RWPE2 (cell line): ENCODE results near the gene YBX2.

Experiments
- ATAC-seq: fragments of 200-7000 bp; cut with Tn5 transposase; 3 replicates; pipeline ENCODE4 v1.9.1; 2021; ENCODE audit warnings: low read depth
- DNase-seq: peaks from one replicate; pipeline ENCODE4 v3.0.0-alpha.2; 2020; ENCODE audit warnings: low spot score
- H3K27ac ChIP-seq: fragments of 450-650 bp; 2 replicates; pipeline ENCODE4 v1.5.1; 2017; ENCODE audit warnings: mild to moderate bottlenecking; ENCODE audit not compliant: poor library complexity, severe bottlenecking
- H3K27me3 ChIP-seq: fragments of 250-450 bp; sonication (Bioruptor Pico); 2 replicates; pipeline ENCODE4 v1.5.1; 2021; ENCODE audit warnings: mild to moderate bottlenecking, moderate library complexity; ENCODE audit not compliant: insufficient read depth, poor library complexity, severe bottlenecking
- H3K36me3 ChIP-seq: fragments of 250-450 bp; sonication (Bioruptor Pico); 2 replicates; pipeline ENCODE4 v1.5.1; 2020; ENCODE audit warnings: low read depth, mild to moderate bottlenecking, moderate library complexity
- H3K4me1 ChIP-seq: fragments of 250-450 bp; sonication (Bioruptor Pico); 2 replicates; pipeline ENCODE4 v1.5.1; 2021; ENCODE audit warnings: mild to moderate bottlenecking, moderate library complexity; ENCODE audit not compliant: insufficient read depth, poor library complexity, severe bottlenecking
- H3K4me3 ChIP-seq: fragments of 250-450 bp; sonication (Bioruptor Pico); 2 replicates; pipeline ENCODE4 v1.5.1; 2021; ENCODE audit warnings: mild to moderate bottlenecking, moderate library complexity; ENCODE audit not compliant: severe bottlenecking
- H3K9me3 ChIP-seq: fragments of 250-450 bp; sonication (Bioruptor Pico); 2 replicates; pipeline ENCODE4 v1.5.1; 2021; ENCODE audit warnings: mild to moderate bottlenecking, moderate library complexity; ENCODE audit not compliant: severe bottlenecking
- CTCF ChIP-seq: fragments of 450-650 bp; IDR thresholded peaks from one replicate; pipeline ENCODE4 v1.5.1; 2017; ENCODE audit warnings: mild to moderate bottlenecking, moderate library complexity; ENCODE audit not compliant: poor library complexity, severe bottlenecking

Gene YBX2

GRCh38 chr17:7261379-7262191 is 32.9 kb downstream of the YBX2 start:
- Histone ChIP-seq H3K27ac (peak overlapping the region; percentile 86), H3K4me1 (peaks cover 23% of the 10 kb centered on the region), H3K4me3 (peak overlapping the region; percentile 71), H3K36me3 (peaks cover 47% of the 10 kb centered on the region), H3K9me3 (no peaks in the 10 kb centered on the region), H3K27me3 (no peaks in the 10 kb centered on the region)
- DNase-seq = no peak
- ATAC-seq = peak; percentile 1; the same call in 1 of the 3 replicates
- no peak for TF ChIP-seq CTCF

DNA sequence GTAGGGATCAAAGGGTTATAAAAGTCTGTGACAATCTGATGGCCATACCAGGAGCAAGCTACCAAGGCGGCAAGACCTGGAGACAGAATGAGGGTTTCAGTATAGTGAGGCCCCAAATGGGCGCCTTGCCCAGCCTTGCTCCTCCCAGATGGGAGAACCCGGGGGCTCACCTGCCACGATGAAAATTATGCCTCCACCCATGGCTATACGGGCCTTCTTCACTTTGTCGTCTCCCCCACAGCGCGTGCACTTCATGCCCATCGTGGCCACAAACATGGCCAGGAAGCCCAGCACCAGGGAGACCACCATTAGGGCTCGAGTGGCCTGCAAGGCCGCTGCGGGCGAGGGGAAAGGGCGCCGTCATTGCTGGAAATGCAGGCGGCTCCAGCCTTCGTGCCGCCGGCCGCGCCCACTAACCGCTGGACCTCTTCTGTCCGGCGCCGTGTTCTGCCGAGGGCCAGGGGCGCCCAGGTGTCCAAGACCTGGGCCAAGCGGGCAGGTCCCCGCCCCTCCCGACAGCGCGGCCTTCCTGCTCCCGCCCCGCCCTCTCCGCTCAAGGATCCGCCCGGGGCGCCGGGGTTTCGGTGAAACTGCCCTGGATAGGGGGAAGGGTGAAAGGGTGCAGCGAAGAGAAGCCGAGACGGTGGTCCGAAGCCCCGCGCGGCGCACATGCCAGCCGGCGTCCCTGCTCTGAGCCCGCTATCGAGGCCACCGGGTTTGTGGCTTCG is 33.6 kb downstream of the YBX2 start:
- peak overlapping the region; percentile 86 for H3K27ac ChIP-seq
- ATAC-seq (peak; percentile 49), DNase-seq (no peak)
- H3K36me3 ChIP-seq = peaks cover 53% of the 10 kb centered on the region
- peak overlapping the region; percentile 71 for H3K4me3 ChIP-seq
- no peaks in the 10 kb centered on the region for H3K27me3 ChIP-seq
- no peaks in the 10 kb centered on the region for H3K9me3 ChIP-seq
- peaks cover 23% of the 10 kb centered on the region for H3K4me1 ChIP-seq
- no peak for TF ChIP-seq CTCF

- peaks cover 57% of the 10 kb centered on the region for H3K36me3 ChIP-seq
- H3K4me3 ChIP-seq = peak overlapping the region; percentile 71
- H3K4me1 ChIP-seq = peaks cover 23% of the 10 kb centered on the region
- no peak for TF ChIP-seq CTCF
- no peak for ATAC-seq
- H3K9me3 ChIP-seq = no peaks in the 10 kb centered on the region
- DNase-seq = no peak
- no peaks in the 10 kb centered on the region for H3K27me3 ChIP-seq
- peak overlapping the region; percentile 86 for H3K27ac ChIP-seq
These were observed 34.3 kb downstream of the YBX2 start for GRCh38 chr17:7260151-7260550.

- peaks cover 61% of the 10 kb centered on the region for H3K36me3 ChIP-seq
- no peaks in the 10 kb centered on the region for H3K9me3 ChIP-seq
- H3K27ac ChIP-seq = peak overlapping the region; percentile 86
- H3K4me3 ChIP-seq = no peak overlapping the region
- no peak for DNase-seq
- no peaks in the 10 kb centered on the region for H3K27me3 ChIP-seq
- ATAC-seq = no peak
- TF ChIP-seq CTCF = no peak
- peaks cover 22% of the 10 kb centered on the region for H3K4me1 ChIP-seq
These were observed 34.9 kb downstream of the YBX2 start for GRCh38 chr17:7259555-7259889.
